Limb (tissue), 2 donors: Measurements from ENCODE around the gene ARFGEF2.

Experiments
- DNase-seq, 2 donors: peaks; one replicate each; pipeline ENCODE4 v3.0.0-alpha.2; 2016; ENCODE audit errors: extremely low spot score in 2 of 2

The ARFGEF2 gene

GRCh38 chr20:48898896-48899530 is 22.5 kb upstream of the ARFGEF2 start:
- no peak for DNase-seq

- no peak for DNase-seq
Observed at GRCh38 chr20:48899881-48900280, 21.6 kb upstream of the ARFGEF2 start.

- DNase-seq, result no peak
Observed at GRCh38 chr20:48901326-48901725, 20.2 kb upstream of the ARFGEF2 start.

DNA sequence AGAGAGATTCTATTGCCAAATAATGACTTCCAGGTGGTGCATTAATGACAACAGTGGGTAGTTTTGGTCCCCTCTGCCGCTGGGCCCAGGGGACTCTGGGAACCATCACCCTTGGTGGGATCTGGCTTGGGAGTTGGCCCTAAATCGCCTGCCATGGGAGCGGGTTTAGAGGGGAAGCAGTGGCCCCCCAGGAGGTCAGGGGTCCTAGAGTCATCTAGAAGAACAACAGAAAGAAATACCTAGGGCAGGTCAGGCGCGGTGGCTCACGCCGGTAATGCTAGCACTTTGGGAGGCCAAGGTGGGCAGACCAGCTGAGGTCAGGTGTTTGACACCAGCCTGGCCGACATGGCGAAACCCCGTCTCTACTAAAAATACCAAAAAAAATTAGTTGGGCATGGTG is 17.8 kb upstream of the ARFGEF2 start:
- no peak for DNase-seq

DNA sequence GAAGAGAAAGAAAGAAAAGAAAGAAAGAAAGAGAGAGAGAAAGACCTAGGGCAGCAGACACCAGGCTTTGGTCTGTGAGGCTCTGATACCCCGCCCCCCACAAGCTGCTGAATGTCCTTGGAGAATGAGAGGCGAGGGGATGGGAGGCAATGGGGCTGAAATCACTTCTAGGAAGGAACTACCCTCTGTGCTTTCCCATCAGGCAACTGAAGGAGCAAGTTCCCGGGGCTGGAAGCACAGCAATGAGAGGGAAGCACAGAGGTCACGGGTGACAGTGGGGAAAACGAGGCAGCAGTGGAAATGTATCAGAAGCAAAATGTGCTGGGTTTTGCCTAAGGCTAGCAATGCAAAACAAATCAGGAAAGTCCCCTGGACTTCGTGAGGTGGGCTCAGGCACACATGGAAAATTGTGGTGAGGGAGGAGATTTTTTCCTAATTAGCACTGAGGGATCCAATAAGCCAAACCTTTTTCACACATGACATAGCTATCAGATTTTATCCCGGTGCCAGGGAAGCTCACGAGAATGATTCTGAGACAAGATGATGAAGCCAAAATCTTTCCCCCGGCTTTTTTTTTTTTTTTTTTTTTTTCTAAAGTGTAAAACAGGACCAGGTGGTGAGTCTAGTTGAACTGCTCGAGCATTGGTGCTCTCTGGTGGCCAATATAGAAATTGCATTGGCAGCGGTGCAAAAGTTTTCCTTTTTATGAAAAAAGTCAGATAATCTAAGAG is 16.8 kb upstream of the ARFGEF2 start:
- peak; percentile 64 to 76 for DNase-seq

GRCh38 chr20:48905297-48905647 is 16.2 kb upstream of the ARFGEF2 start:
- no peak for DNase-seq

DNA sequence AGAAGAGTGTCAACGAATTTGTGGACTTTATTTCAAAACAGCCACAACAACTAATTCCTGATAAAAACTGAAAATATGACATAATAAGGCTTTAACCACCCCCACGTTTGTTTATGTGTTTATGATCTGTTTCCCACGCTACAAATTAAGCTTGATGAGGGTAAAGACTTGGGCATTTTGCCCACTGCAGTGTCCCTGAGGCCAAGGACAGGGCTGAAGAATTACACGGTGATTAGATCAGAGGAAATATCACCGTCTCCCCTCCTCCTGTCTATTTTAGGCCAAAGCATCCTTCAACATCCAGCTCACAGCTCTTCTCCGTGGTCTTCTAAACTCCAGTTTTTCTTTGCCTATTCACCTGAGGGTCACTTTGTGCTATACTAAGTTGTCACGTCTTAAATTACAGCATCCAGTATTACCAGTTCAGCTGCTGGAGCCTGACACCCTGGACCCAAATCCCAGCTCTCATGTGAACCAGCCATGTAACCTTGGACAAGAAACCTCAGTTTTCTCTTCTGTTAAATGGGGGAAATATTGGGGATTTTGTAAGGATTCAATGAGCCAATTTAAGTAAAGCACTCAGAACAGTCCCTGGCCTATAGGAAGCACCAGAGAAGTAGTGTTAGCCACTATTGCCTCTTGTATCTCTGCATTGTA is 15.2 kb upstream of the ARFGEF2 start:
- no peak for DNase-seq

DNA sequence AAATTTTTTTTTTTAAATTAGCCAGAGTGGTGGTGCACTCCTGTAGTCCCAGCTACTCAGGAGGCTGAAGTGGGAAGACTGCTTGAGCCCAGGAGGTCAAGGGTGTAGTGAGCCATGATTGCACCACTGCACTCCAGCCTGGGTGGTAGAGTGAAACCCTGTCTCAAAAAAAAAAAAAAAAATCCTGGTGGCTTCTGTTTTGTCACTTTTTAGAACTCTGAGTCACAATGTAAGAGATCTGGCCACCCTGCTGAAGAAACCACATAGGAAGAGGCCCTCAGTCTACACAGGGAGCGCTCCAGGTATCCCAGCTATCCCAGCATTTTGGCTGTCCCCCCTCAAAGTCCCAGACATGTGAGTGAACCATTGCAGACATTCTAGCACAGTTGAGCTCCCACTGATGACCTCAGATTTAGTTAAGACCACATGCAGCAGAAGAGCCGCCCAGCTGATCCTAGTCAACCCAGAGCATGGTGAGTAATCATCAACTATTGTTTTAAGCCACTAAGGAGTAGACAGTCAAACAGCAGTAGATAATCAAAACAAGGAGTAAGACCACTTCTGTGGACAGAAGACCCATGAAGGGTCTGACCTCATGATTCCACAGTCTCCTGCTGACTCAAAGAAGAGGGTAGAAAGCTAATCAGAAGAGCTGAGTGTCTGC is 12.7 kb upstream of the ARFGEF2 start:
- no peak for DNase-seq

DNA sequence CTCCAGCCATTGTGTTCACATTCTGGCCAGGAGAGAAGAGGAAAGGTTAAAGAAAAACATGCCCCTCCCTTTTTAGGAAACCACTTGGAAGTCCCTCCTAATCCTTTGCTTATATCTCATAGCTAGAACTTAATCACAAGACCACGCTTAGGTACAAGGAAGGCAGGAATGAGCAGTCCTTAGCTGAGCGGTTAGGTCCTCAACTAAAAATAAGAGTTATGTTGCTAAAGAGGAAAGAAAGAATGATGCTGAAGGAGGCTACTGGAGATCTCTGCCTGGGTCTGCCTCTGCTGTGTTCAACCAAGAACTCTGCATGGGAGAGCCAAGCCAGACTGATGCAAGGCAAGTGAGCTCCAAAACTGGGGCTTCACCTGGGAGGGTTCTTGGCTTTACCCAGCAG is 11.6 kb upstream of the ARFGEF2 start:
- DNase-seq, result no peak

- DNase-seq, result no peak
Observed at GRCh38 chr20:48910347-48910781, 11.1 kb upstream of the ARFGEF2 start.

DNA sequence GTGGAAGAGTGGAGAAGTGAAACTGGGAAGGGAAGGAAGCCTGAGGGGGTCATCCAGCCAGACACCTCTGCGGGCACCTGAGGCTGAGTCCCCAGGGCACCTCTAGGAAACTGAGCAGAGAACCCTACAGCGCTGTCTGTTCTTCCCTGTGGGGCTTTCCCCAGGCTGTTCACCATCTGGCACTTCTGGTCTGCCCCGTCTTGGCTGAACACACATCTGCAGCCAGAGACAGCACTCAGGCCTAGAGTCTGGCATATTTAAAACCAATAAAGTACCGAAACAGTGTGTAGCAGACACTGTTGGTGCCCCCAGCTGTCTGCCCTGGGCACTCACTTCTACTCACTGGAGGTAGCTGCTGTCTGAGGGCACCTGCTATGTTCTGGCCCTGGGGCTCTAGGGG is 9.4 kb upstream of the ARFGEF2 start:
- DNase-seq, result no peak

DNA sequence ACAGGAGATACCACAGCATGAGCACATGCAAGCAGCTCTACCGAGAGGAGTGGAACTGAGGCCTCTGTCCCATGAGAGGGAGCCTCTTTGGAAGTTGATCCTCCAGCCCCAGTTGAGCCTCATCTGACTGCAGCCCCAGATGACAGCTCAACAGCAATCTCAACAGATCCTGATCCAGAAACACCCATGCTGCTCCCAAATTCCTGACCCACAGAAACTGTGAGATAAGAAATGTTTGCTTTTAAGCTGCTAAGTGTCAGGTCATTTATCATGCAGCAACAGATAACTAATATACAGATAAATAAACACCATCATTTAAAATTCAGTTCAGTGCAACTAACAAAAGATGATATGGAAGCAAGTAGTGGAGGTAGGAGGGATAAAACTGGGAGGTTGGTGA is 4.8 kb upstream of the ARFGEF2 start:
- no peak for DNase-seq

- DNase-seq, result no peak
Observed at GRCh38 chr20:48919336-48919881, 2.1 kb upstream of the ARFGEF2 start.

GRCh38 chr20:48919882-48920526 is 1.5 kb upstream of the ARFGEF2 start:
- DNase-seq, result no peak

- no peak for DNase-seq
Observed at GRCh38 chr20:48920527-48921167, 864 bp upstream of the ARFGEF2 start.

DNA sequence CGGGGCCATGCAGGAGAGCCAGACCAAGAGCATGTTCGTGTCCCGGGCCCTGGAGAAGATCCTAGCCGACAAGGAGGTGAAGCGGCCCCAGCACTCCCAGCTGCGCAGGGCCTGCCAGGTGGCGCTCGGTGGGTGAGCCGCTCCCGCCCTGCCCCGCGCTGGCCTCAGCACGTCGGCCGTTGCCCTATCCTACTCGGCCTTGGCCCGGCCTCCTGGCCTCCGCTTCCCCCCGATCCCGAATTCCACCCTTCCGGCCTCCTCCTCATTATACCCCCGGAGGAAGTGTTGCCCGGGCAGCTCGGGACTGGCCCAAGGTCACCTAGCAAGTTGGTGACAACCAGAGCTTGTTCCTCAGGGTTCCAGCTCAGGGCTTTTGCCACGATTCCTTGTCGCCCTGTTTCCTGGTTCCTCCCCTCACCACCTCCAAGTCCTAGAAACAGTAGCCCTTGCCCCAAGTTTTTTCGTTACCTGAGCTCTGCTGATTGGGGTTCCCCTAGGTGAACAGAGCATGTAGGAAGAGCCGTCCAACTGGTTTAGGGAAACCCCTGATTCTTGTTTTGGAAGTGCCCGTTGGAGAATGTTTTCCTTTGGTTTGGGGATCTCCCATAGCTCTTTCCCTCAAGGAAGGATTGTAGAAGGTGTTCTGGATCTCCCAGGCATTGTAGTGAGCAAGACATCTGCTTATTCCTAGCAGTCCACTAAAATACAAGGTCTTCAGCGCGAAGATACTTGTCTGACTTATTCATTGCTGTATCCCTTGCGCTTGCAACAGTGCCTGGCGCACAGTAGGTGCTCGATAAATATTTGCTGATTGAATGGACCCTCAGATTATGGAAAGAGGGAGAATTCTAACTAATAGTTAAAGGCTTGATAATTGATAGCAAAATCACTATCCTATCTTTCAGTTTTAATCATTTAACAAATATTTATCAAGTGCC is 641 bp downstream of the ARFGEF2 start:
- no peak for DNase-seq

DNA sequence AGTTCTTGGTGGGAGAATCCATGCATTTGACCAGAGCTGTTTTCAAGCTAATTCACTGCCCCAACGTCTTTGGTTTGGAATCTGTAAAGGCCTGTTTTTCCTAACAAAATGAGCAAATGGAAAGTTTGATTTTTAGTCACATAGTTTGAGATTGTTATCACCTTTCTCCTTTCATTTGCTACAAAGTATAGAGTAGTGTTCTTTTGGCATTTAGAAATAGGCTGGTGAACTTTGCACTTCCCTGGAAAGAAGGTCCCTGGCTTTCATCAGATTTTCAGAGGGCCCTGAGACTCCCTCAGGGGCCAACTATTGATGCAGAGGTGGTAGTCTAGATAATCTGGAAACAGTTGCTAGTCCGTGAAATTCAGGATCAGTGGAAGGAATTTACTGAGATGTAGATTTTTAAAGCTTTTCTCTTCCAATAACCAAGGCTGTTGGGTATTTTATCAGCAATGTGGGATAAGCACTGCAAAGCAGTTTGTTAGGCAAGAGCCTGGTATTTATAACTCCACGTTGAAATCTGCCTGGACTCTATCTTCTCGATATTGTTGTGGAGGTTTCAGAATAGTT is 1.7 kb downstream of the ARFGEF2 start:
- DNase-seq, result no peak

- DNase-seq, result no peak
Observed at GRCh38 chr20:48924756-48925109, 3.2 kb downstream of the ARFGEF2 start.

- DNase-seq, result no peak
Observed at GRCh38 chr20:48926267-48926666, 4.8 kb downstream of the ARFGEF2 start.

GRCh38 chr20:48926821-48927220 is 5.3 kb downstream of the ARFGEF2 start:
- no peak for DNase-seq
